HAP-1 (cell line): Measurements from ENCODE around the gene RAMP1.

ENCODE experiments used
- DNase-seq, 2 experiments: peaks; one replicate each; pipeline ENCODE4 v3.0.0-alpha.2; 2016 to 2020; ENCODE audit warnings: low spot score in 2 of 2
- H3K27me3 ChIP-seq: fragments of 250-450 bp; sonication (Bioruptor Pico); 2 replicates; pipeline ENCODE4 v1.5.1; 2020; ENCODE audit warnings: low read depth, mild to moderate bottlenecking, moderate library complexity
- H3K36me3 ChIP-seq: fragments of 250-450 bp; sonication (Bioruptor Pico); replicated peaks from 2 replicates; pipeline ENCODE4 v1.5.1; 2020; ENCODE audit warnings: mild to moderate bottlenecking
- H3K4me1 ChIP-seq: fragments of 250-450 bp; sonication (Bioruptor Pico); 2 replicates; pipeline ENCODE4 v1.5.1; 2020; ENCODE audit warnings: mild to moderate bottlenecking
- H3K4me3 ChIP-seq: fragments of 250-450 bp; sonication (Bioruptor Pico); 2 replicates; pipeline ENCODE4 v1.5.1; 2020; ENCODE audit warnings: mild to moderate bottlenecking, moderate library complexity
- H3K9me3 ChIP-seq: fragments of 250-450 bp; sonication (Bioruptor Pico); 2 replicates; pipeline ENCODE4 v1.5.1; 2020; ENCODE audit warnings: mild to moderate bottlenecking, moderate library complexity
- in situ Hi-C: fragments of 300-500 bp; cut with MboI; formaldehyde crosslinking; loops from 3 replicates; pipeline ENCODE4 v1.14.3; 2020; ENCODE audit warnings: low sequenced_read_pairs, inconsistent platforms, mixed read lengths

The RAMP1 gene

GRCh38 chr2:237886685-237887481 is 27.5 kb downstream of the RAMP1 start:
- H3K36me3 ChIP-seq, result no peaks in the 10 kb centered on the region
- no peak for DNase-seq
- in situ Hi-C loops, result no loop called here
- no peaks in the 10 kb centered on the region; the same call in 1 of the 2 replicates for H3K4me1 ChIP-seq
- no peaks in the 10 kb centered on the region for H3K9me3 ChIP-seq
- no peak overlapping the region for H3K4me3 ChIP-seq
- H3K27me3 ChIP-seq, result no peaks in the 10 kb centered on the region

GRCh38 chr2:237888389-237888788 is 29.0 kb downstream of the RAMP1 start:
- H3K4me1 ChIP-seq, result peaks cover 5% of the 10 kb centered on the region
- H3K4me3 ChIP-seq, result no peak overlapping the region
- in situ Hi-C loops, result no loop called here
- H3K9me3 ChIP-seq, result no peaks in the 10 kb centered on the region
- H3K36me3 ChIP-seq, result no peaks in the 10 kb centered on the region
- H3K27me3 ChIP-seq, result no peaks in the 10 kb centered on the region
- no peak for DNase-seq

- Histone ChIP-seq H3K9me3 (no peaks in the 10 kb centered on the region), H3K4me1 (peaks cover 5% of the 10 kb centered on the region), H3K27me3 (no peaks in the 10 kb centered on the region), H3K36me3 (no peaks in the 10 kb centered on the region), H3K4me3 (no peak overlapping the region)
- DNase-seq, result no peak
- in situ Hi-C loops, result no loop called here
These were observed 29.6 kb downstream of the RAMP1 start for GRCh38 chr2:237889016-237889415.

- H3K36me3 ChIP-seq, result no peaks in the 10 kb centered on the region
- no peak overlapping the region for H3K4me3 ChIP-seq
- no peak for DNase-seq
- H3K4me1 ChIP-seq, result peaks cover 5% of the 10 kb centered on the region
- in situ Hi-C loops, result no loop called here
- H3K27me3 ChIP-seq, result no peaks in the 10 kb centered on the region
- H3K9me3 ChIP-seq, result no peaks in the 10 kb centered on the region
These were observed 30.4 kb downstream of the RAMP1 start for GRCh38 chr2:237889811-237890210.

- H3K4me1 ChIP-seq, result peaks cover 5% of the 10 kb centered on the region
- no peak overlapping the region for H3K4me3 ChIP-seq
- H3K36me3 ChIP-seq, result no peaks in the 10 kb centered on the region
- H3K9me3 ChIP-seq, result no peaks in the 10 kb centered on the region
- no peaks in the 10 kb centered on the region for H3K27me3 ChIP-seq
- DNase-seq, result no peak
- in situ Hi-C loops, result no loop called here
These were observed 33.1 kb downstream of the RAMP1 start for GRCh38 chr2:237892478-237892877.

- Histone ChIP-seq H3K36me3 (no peaks in the 10 kb centered on the region), H3K4me3 (no peak overlapping the region), H3K4me1 (peaks cover 5% of the 10 kb centered on the region), H3K27me3 (no peaks in the 10 kb centered on the region), H3K9me3 (no peaks in the 10 kb centered on the region)
- peak in 1 of 2 experiments; percentile 21 for DNase-seq
- in situ Hi-C loops, result no loop called here
These were observed 33.7 kb downstream of the RAMP1 start for GRCh38 chr2:237892984-237893595.

- Histone ChIP-seq H3K4me3 (no peak overlapping the region), H3K9me3 (no peaks in the 10 kb centered on the region), H3K27me3 (no peaks in the 10 kb centered on the region), H3K4me1 (peaks cover 5% of the 10 kb centered on the region), H3K36me3 (no peaks in the 10 kb centered on the region)
- in situ Hi-C loops, result no loop called here
- DNase-seq, result no peak
These were observed 35.1 kb downstream of the RAMP1 start for GRCh38 chr2:237894396-237894979.

- no peak overlapping the region for H3K4me3 ChIP-seq
These were observed 35.6 kb downstream of the RAMP1 start for GRCh38 chr2:237894986-237895543.

GRCh38 chr2:237895544-237896506 is 36.4 kb downstream of the RAMP1 start:
- no peak for DNase-seq
- Histone ChIP-seq H3K4me3 (no peak overlapping the region), H3K36me3 (no peaks in the 10 kb centered on the region), H3K4me1 (peaks cover 5% of the 10 kb centered on the region), H3K9me3 (no peaks in the 10 kb centered on the region), H3K27me3 (no peaks in the 10 kb centered on the region)
- in situ Hi-C loops, result no loop called here

More at GRCh38 chr2:237894986-237895543, 35.6 kb downstream of the RAMP1 start:
- in situ Hi-C loops, result no loop called here
- no peak for DNase-seq
- H3K9me3 ChIP-seq, result no peaks in the 10 kb centered on the region
- peaks cover 5% of the 10 kb centered on the region for H3K4me1 ChIP-seq
- H3K27me3 ChIP-seq, result no peaks in the 10 kb centered on the region
- H3K36me3 ChIP-seq, result no peaks in the 10 kb centered on the region

GRCh38 chr2:237896507-237896892 is 37.1 kb downstream of the RAMP1 start:
- H3K9me3 ChIP-seq, result no peaks in the 10 kb centered on the region
- in situ Hi-C loops, result no loop called here

GRCh38 chr2:237896956-237897355 is 37.5 kb downstream of the RAMP1 start:
- Histone ChIP-seq H3K9me3 (no peaks in the 10 kb centered on the region), H3K4me1 (peaks cover 5% of the 10 kb centered on the region), H3K4me3 (no peak overlapping the region), H3K36me3 (no peaks in the 10 kb centered on the region), H3K27me3 (no peaks in the 10 kb centered on the region)
- in situ Hi-C loops, result no loop called here
- no peak for DNase-seq

More at GRCh38 chr2:237896507-237896892, 37.1 kb downstream of the RAMP1 start:
- Histone ChIP-seq H3K4me1 (peaks cover 5% of the 10 kb centered on the region), H3K36me3 (no peaks in the 10 kb centered on the region), H3K4me3 (no peak overlapping the region), H3K27me3 (no peaks in the 10 kb centered on the region)
- DNase-seq, result no peak

- H3K9me3 ChIP-seq, result no peaks in the 10 kb centered on the region
- in situ Hi-C loops, result no loop called here
- no peaks in the 10 kb centered on the region for H3K36me3 ChIP-seq
- H3K4me3 ChIP-seq, result no peak overlapping the region
- no peaks in the 10 kb centered on the region for H3K4me1 ChIP-seq
- H3K27me3 ChIP-seq, result no peaks in the 10 kb centered on the region
- no peak for DNase-seq
These were observed 38.6 kb downstream of the RAMP1 start for GRCh38 chr2:237898057-237898414.
